Endodermal cell (in vitro differentiated cells): ENCODE results near the gene GEMIN7. TPM values are rescaled to one million over a fixed set of nuclear protein-coding genes. Genes with fewer than 3 reads are reported as not detected.

Source experiments
- DNase-seq: peaks from one replicate; pipeline ENCODE4 v3.0.0-alpha.2; 2017
- H3K27ac ChIP-seq: 2 replicates; pipeline ENCODE4 v1.5.1; 2013; ENCODE audit warnings: mild to moderate bottlenecking, low read depth, low read length, moderate library complexity
- H3K27me3 ChIP-seq: 2 replicates; pipeline ENCODE4 v1.6.1; 2013; ENCODE audit warnings: mild to moderate bottlenecking, low read length, moderate library complexity; ENCODE audit not compliant: insufficient read depth, control insufficient read depth, poor library complexity, severe bottlenecking
- H3K36me3 ChIP-seq: 2 replicates; pipeline ENCODE4 v1.7.0; 2013; ENCODE audit warnings: mild to moderate bottlenecking, low read length, moderate library complexity; ENCODE audit not compliant: control insufficient read depth, insufficient read depth
- H3K4me1 ChIP-seq: one replicate; pipeline ENCODE4 v1.7.0; 2013; ENCODE audit warnings: low read length; ENCODE audit not compliant: control insufficient read depth, insufficient read depth
- H3K4me3 ChIP-seq: 2 replicates; pipeline ENCODE4 v1.5.1; 2013; ENCODE audit warnings: mild to moderate bottlenecking, low read length, moderate library complexity
- H3K9ac ChIP-seq: 2 replicates; pipeline ENCODE4 v1.6.1; 2013; ENCODE audit warnings: mild to moderate bottlenecking, low read length, moderate library complexity; ENCODE audit not compliant: poor library complexity, severe bottlenecking; ENCODE audit errors: extremely low read depth
- H3K9me3 ChIP-seq: 2 replicates; pipeline ENCODE4 v1.6.1; 2013; ENCODE audit warnings: mild to moderate bottlenecking, low read length, moderate library complexity; ENCODE audit not compliant: control insufficient read depth
- H3K27ac Mint-ChIP-seq: 2 replicates; pipeline ENCODE4 v1.8.0; 2020; ENCODE audit warnings: mixed read lengths
- H3K27me3 Mint-ChIP-seq: 2 replicates; pipeline ENCODE4 v1.8.0; 2021; ENCODE audit warnings: mild to moderate bottlenecking, mixed read lengths; ENCODE audit not compliant: insufficient read depth
- H3K36me3 Mint-ChIP-seq: 2 replicates; pipeline ENCODE4 v1.8.0; 2020; ENCODE audit warnings: low read depth, mixed read lengths
- H3K4me1 Mint-ChIP-seq: 2 replicates; pipeline ENCODE4 v1.8.0; 2020; ENCODE audit warnings: mixed read lengths
- H3K4me3 Mint-ChIP-seq: 2 replicates; pipeline ENCODE4 v1.8.0; 2020; ENCODE audit warnings: mild to moderate bottlenecking, moderate library complexity, mixed read lengths
- H3K9me3 Mint-ChIP-seq: 2 replicates; pipeline ENCODE4 v1.8.0; 2020; ENCODE audit warnings: mild to moderate bottlenecking, mixed read lengths
- WGBS, 2 experiments: methylation state at CpG; one replicate each; pipeline versions ENCODE4 v1.1.5 to v1.1.7; 2013; ENCODE audit warnings: missing lambda C conversion rate in 2 of 2, mixed read lengths in 1 of 2; ENCODE audit not compliant: insufficient coverage in 1 of 2, insufficient read length in 1 of 2; 5-methylcytosine and 5-hydroxymethylcytosine counted together
- total RNA-seq, 2 donors: library from RNA; stranded (reverse); fragmentation: NEBNext Ultra II Directional in 1 of 2; extraction: Animal tissue kit (Norgen Biotek cat#: 25700) in 1 of 2; gene quantifications; 2 replicates in 1 of 2; 3 replicates in 1 of 2; pipeline ENCODE4 v1.2.1, GENCODE V29; 2021
- TF ChIP-seq, protein P1 (sequence below): fragments of 200-600 bp; sonication (generic); conservative IDR thresholded peaks from 2 replicates; pipeline ENCODE4 v1.5.0; 2021; ENCODE audit warnings: antibody characterized with exemption, mild to moderate bottlenecking

Gene GEMIN7
- total RNA-seq, 2 donors from 2014 or later, result 56.3 to 56.6 TPM

DNA sequence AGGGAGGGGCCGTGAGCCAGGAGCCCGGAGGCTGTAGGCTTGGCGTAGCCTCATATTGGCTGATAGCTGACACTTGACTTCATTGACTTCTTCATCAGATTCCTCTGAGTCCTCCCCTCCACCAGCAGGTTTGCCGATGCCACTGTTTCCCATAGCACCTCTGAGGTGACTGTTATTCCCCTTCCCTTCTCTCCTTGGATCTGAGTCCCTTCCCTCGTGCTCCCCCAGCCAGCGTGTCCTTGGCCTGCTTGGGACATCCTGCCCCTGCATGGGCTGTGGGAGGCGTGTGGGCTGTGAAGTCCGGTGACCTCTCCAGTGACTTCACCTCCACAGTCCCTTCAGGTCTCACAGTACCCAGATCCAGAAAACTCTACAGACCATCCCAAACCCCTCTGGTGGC lies 22.7 kb downstream of the GEMIN7 start:
- H3K4me3 Mint-ChIP-seq, result no peak overlapping the region
- H3K4me1 Mint-ChIP-seq, result peaks cover 53% of the 10 kb centered on the region
- H3K9me3 Mint-ChIP-seq, result no peaks in the 10 kb centered on the region
- no peaks in the 10 kb centered on the region for H3K9me3 ChIP-seq
- H3K27ac Mint-ChIP-seq, result no peak overlapping the region
- peaks cover 19% of the 10 kb centered on the region for H3K4me1 ChIP-seq
- H3K36me3 Mint-ChIP-seq, result peaks cover 19% of the 10 kb centered on the region
- H3K27me3 ChIP-seq, result peaks cover 68% of the 10 kb centered on the region
- 91 to 95% methylated on average over 7 to 8 of the region's 8 CpGs for WGBS, 2 experiments
- TF ChIP-seq, protein P1, sequence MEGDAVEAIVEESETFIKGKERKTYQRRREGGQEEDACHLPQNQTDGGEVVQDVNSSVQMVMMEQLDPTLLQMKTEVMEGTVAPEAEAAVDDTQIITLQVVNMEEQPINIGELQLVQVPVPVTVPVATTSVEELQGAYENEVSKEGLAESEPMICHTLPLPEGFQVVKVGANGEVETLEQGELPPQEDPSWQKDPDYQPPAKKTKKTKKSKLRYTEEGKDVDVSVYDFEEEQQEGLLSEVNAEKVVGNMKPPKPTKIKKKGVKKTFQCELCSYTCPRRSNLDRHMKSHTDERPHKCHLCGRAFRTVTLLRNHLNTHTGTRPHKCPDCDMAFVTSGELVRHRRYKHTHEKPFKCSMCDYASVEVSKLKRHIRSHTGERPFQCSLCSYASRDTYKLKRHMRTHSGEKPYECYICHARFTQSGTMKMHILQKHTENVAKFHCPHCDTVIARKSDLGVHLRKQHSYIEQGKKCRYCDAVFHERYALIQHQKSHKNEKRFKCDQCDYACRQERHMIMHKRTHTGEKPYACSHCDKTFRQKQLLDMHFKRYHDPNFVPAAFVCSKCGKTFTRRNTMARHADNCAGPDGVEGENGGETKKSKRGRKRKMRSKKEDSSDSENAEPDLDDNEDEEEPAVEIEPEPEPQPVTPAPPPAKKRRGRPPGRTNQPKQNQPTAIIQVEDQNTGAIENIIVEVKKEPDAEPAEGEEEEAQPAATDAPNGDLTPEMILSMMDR, result no peak
- no peak overlapping the region for H3K4me3 ChIP-seq
- H3K36me3 ChIP-seq, result peaks cover 5% of the 10 kb centered on the region
- H3K27ac ChIP-seq, result no peak overlapping the region
- peaks cover 55% of the 10 kb centered on the region for H3K27me3 Mint-ChIP-seq
- peak; percentile 38 for DNase-seq
- no peak overlapping the region for H3K9ac ChIP-seq

DNA sequence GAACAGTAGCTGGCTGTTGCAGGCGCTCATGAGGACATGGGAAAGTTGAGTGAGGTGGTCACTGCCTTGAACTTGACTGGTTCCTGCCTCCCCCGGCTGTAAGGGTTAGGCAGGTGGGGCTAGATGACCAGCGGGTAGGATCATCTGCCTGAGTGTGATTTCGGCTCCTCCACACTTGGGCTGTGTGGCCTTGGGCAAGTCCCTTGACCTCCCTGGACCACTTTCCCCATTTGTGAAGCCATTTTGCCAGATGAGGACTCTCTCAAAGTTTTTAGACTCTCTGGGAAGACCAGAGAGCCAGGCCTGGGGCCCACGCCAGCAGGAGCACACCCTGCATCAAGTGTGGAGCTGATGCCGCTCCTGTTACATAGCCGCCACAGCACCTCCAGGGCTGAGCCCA lies 23.4 kb downstream of the GEMIN7 start:
- H3K9me3 Mint-ChIP-seq, result no peaks in the 10 kb centered on the region
- peaks cover 17% of the 10 kb centered on the region for H3K4me1 ChIP-seq
- peaks cover 68% of the 10 kb centered on the region for H3K27me3 ChIP-seq
- peaks cover 16% of the 10 kb centered on the region for H3K36me3 Mint-ChIP-seq
- H3K27ac ChIP-seq, result no peak overlapping the region
- peaks cover 55% of the 10 kb centered on the region for H3K27me3 Mint-ChIP-seq
- no peak overlapping the region for H3K4me3 Mint-ChIP-seq
- peaks cover 5% of the 10 kb centered on the region for H3K36me3 ChIP-seq
- 92 to 99% methylated on average over 6 to 7 of the region's 7 CpGs for WGBS, 2 experiments
- no peak overlapping the region for H3K9ac ChIP-seq
- H3K9me3 ChIP-seq, result no peaks in the 10 kb centered on the region
- H3K27ac Mint-ChIP-seq, result no peak overlapping the region
- H3K4me3 ChIP-seq, result no peak overlapping the region
- TF ChIP-seq, protein P1, result no peak
- peak; percentile 38 for DNase-seq
- peaks cover 47% of the 10 kb centered on the region for H3K4me1 Mint-ChIP-seq

DNA sequence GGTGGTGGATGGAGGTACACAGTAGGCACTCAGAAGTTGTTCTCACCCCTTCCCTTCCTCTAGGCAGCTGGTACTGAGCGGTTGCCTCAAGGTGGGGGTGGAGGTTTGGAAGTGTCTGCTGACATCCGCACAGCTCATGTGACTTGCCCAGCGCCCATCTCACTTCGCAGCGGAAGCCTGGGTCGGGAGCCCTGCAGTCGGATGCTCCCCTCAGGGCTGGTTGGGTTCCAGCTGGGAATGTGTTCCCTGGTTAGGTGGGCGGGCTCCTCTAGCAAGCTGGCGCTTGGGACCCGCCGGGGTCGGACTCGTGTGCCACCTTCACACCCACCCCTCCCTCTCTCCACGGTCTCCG lies 24.1 kb downstream of the GEMIN7 start:
- Mint-ChIP-seq H3K9me3 (no peaks in the 10 kb centered on the region), H3K4me3 (no peak overlapping the region), H3K4me1 (peaks cover 40% of the 10 kb centered on the region), H3K27me3 (peaks cover 57% of the 10 kb centered on the region), H3K27ac (no peak overlapping the region), H3K36me3 (peaks cover 16% of the 10 kb centered on the region)
- WGBS, 2 experiments, result 75 to 81% methylated on average over 12 to 15 of the region's 15 CpGs
- peaks cover 16% of the 10 kb centered on the region for H3K4me1 ChIP-seq
- H3K4me3 ChIP-seq, result no peak overlapping the region
- no peak overlapping the region for H3K27ac ChIP-seq
- H3K36me3 ChIP-seq, result peaks cover 1% of the 10 kb centered on the region
- peaks cover 68% of the 10 kb centered on the region for H3K27me3 ChIP-seq
- peak; percentile 58 for DNase-seq
- no peaks in the 10 kb centered on the region for H3K9me3 ChIP-seq
- no peak overlapping the region for H3K9ac ChIP-seq
- TF ChIP-seq, protein P1, result no peak
